GM21576 (cell line): ENCODE data around the gene CTCF.

Experiments
- ATAC-seq: cut with Tn5 transposase; IDR thresholded peaks from one replicate; pipeline ENCODE4 v1.9.1; 2021; ENCODE audit warnings: mild to moderate bottlenecking, moderate library complexity; ENCODE audit not compliant: unreplicated experiment

CTCF gene

GRCh38 chr16:67676516-67676915 lies 114.2 kb downstream of the CTCF start:
- no peak for ATAC-seq

GRCh38 chr16:67676939-67677338 lies 114.6 kb downstream of the CTCF start:
- ATAC-seq = no peak

GRCh38 chr16:67677712-67678111 lies 115.4 kb downstream of the CTCF start:
- ATAC-seq = no peak

- ATAC-seq = no peak
Measured at GRCh38 chr16:67678354-67679023, 116.2 kb downstream of the CTCF start.

GRCh38 chr16:67679935-67680897 lies 117.9 kb downstream of the CTCF start:
- ATAC-seq = no peak

- no peak for ATAC-seq
Measured at GRCh38 chr16:67683767-67684166, 121.4 kb downstream of the CTCF start.

- ATAC-seq = no peak
Measured at GRCh38 chr16:67685388-67686112, 123.2 kb downstream of the CTCF start.
